B cell (primary cell): Measurements from ENCODE around the gene DPYSL4. TPM values are rescaled to one million over a fixed set of nuclear protein-coding genes. Genes with fewer than 3 reads are reported as not detected.

Experiments
- ATAC-seq: fragments of 200-7000 bp; cut with Tn5 transposase; one replicate; pipeline ENCODE4 v1.10.0; 2021; ENCODE audit warnings: low read depth, mild to moderate bottlenecking, moderate number of reproducible peaks, moderate library complexity
- CTCF ChIA-PET: fragments of 350-600 bp; sonication (Branson Sonifier 250); formaldehyde crosslinking; loops from one replicate; lab custom pipeline; 2021; ENCODE audit warnings: antibody characterized with exemption, inconsistent platforms; lab: Charles Lee
- POLR2A ChIA-PET: fragments of 350-600 bp; sonication (Branson Sonifier 250); formaldehyde crosslinking; loops from one replicate; lab custom pipeline; 2021; ENCODE audit warnings: antibody characterized with exemption; lab: Charles Lee
- DNase-seq: peaks from one replicate; pipeline ENCODE4 v3.0.0; 2013
- H2AFZ ChIP-seq: 2 replicates; pipeline ENCODE4 v1.6.1; 2012; ENCODE audit warnings: mild to moderate bottlenecking, low read depth, low read length; ENCODE audit not compliant: insufficient read depth, poor library complexity, severe bottlenecking
- H3K27ac ChIP-seq, 2 donors: 1 replicate in 1 of 2; 2 replicates in 1 of 2; pipeline ENCODE4 v1.5.1; 2012 to 2013; ENCODE audit warnings: low read length in 2 of 2, mild to moderate bottlenecking in 2 of 2, moderate library complexity in 1 of 2
- H3K27me3 ChIP-seq, 4 experiments: fragments of 200-600 bp in 1 of 4; sonication (generic) in 1 of 4; replicated peaks in 1 of 4; 1 replicate in 2 of 4; 2 replicates in 2 of 4; pipeline versions ENCODE4 v1.6.1 to v1.7.0; 2013 to 2016; ENCODE audit warnings: low read length in 3 of 4, mild to moderate bottlenecking in 2 of 4, mixed read lengths in 1 of 4, moderate library complexity in 1 of 4; ENCODE audit not compliant: insufficient read depth in 4 of 4, control insufficient read depth in 3 of 4; ENCODE audit errors: control extremely low read depth in 1 of 4
- H3K36me3 ChIP-seq, 2 experiments: replicated peaks in 1 of 2; 1 replicate in 1 of 2; 2 replicates in 1 of 2; pipeline versions ENCODE4 v1.6.1 to v1.7.1; 2013; ENCODE audit warnings: low read length in 1 of 2; ENCODE audit not compliant: insufficient read depth in 2 of 2, control insufficient read depth in 1 of 2; ENCODE audit errors: control extremely low read depth in 1 of 2, extremely low read depth in 1 of 2
- H3K4me1 ChIP-seq, 2 donors: fragments of 200-600 bp in 1 of 2; sonication (generic) in 1 of 2; 1 replicate in 1 of 2; 2 replicates in 1 of 2; pipeline versions ENCODE4 v1.5.1 to v1.6.1; 2013 to 2017; ENCODE audit warnings: low read length in 2 of 2; ENCODE audit not compliant: control insufficient read depth in 2 of 2, insufficient read depth in 2 of 2
- H3K4me2 ChIP-seq: replicated peaks from 2 replicates; pipeline ENCODE3; 2012; ENCODE audit warnings: mild to moderate bottlenecking, low read depth, low read length; ENCODE audit not compliant: poor library complexity, severe bottlenecking
- H3K4me3 ChIP-seq, 5 experiments: fragments of 200-600 bp in 1 of 5; sonication (generic) in 1 of 5; 1 replicate in 3 of 5; 2 replicates in 2 of 5; pipeline versions ENCODE4 v1.5.1 to v1.7.0; 2011 to 2016; ENCODE audit warnings: low read length in 4 of 5, mild to moderate bottlenecking in 4 of 5, low read depth in 2 of 5, control low read depth in 1 of 5, moderate library complexity in 1 of 5; ENCODE audit not compliant: insufficient read depth in 1 of 5; ENCODE audit errors: control extremely low read depth in 1 of 5, extremely low read depth in 1 of 5
- H3K79me2 ChIP-seq: fragments of 200-600 bp; sonication (generic); one replicate; pipeline ENCODE4 v1.6.0; 2016; ENCODE audit warnings: low read length; ENCODE audit not compliant: control insufficient read depth, insufficient read depth
- H3K9ac ChIP-seq: fragments of 200-600 bp; sonication (generic); 2 replicates; pipeline ENCODE4 v1.6.1; 2017; ENCODE audit warnings: mild to moderate bottlenecking, low read length, moderate library complexity
- H3K9me3 ChIP-seq, 3 donors: one replicate each; pipeline versions ENCODE4 v1.6.1 to v1.7.1; 2013; ENCODE audit warnings: low read length in 2 of 3; ENCODE audit not compliant: control insufficient read depth in 2 of 3, insufficient read depth in 1 of 3; ENCODE audit errors: control extremely low read depth in 1 of 3
- H4K20me1 ChIP-seq: 2 replicates; pipeline ENCODE4 v1.6.0; 2012; ENCODE audit warnings: mild to moderate bottlenecking, low read length; ENCODE audit not compliant: insufficient read depth, control insufficient read depth, poor library complexity, severe bottlenecking
- H3K27ac Mint-ChIP-seq: one replicate; pipeline ENCODE4 v1.8.0; 2021; ENCODE audit warnings: mixed read lengths
- H3K27me3 Mint-ChIP-seq: one replicate; pipeline ENCODE4 v1.8.0; 2021; ENCODE audit warnings: mixed read lengths
- H3K4me1 Mint-ChIP-seq: one replicate; pipeline ENCODE4 v1.8.0; 2021; ENCODE audit warnings: mixed read lengths
- H3K4me3 Mint-ChIP-seq: one replicate; pipeline ENCODE4 v1.8.0; 2021; ENCODE audit warnings: mixed read lengths
- H3K9me3 Mint-ChIP-seq: one replicate; pipeline ENCODE4 v1.8.0; 2022; ENCODE audit warnings: mixed read lengths; ENCODE audit not compliant: insufficient read depth
- CTCF ChIP-seq: fragments of 200-600 bp; IDR thresholded peaks from one replicate; pipeline ENCODE4 v1.8.0; 2022; ENCODE audit warnings: antibody characterized with exemption, mild to moderate bottlenecking
- EZH2 ChIP-seq: IDR thresholded peaks from 2 replicates; pipeline ENCODE4 v1.6.1; 2012; ENCODE audit warnings: borderline replicate concordance, low read depth, mild to moderate bottlenecking, moderate library complexity, low read length; ENCODE audit not compliant: insufficient read depth, poor library complexity, severe bottlenecking
- WGBS: methylation state at CpG from one replicate; pipeline ENCODE4 v1.1.5; 2013; ENCODE audit warnings: missing lambda C conversion rate; ENCODE audit not compliant: insufficient coverage; 5-methylcytosine and 5-hydroxymethylcytosine counted together
- intact Hi-C: fragments of 100-400 bp; cut with micrococcal nuclease; formaldehyde crosslinking; loops from one replicate; pipeline ENCODE4 v1.10.0; 2022
- polyA plus RNA-seq: library from polyadenylated mRNA; depleted of rRNA; stranded (reverse); fragments of >200 nt; gene quantifications from 2 replicates; pipeline ENCODE4 v1.2.3, GENCODE V29; 2012
- total RNA-seq, 2 donors: library from RNA; stranded (reverse); fragments of 120-200 nt in 1 of 2; gene quantifications; 1 replicate in 1 of 2; 2 replicates in 1 of 2; pipeline versions ENCODE4 v1.2.3 to v1.2.4, GENCODE V29; 2013 to 2022

DPYSL4 gene
- total and polyA plus RNA-seq, 2 donors (not counting 1 experiment from before 2014, with no cell fraction given): 0.03 to 0.22 TPM

GRCh38 chr10:132207536-132208461 is 21.1 kb downstream of the DPYSL4 start:
- no peak overlapping the region for H2AFZ ChIP-seq
- H3K4me3 ChIP-seq: no peak overlapping the region
- Mint-ChIP-seq H3K27me3 (no peaks in the 10 kb centered on the region), H3K4me3 (no peak overlapping the region), H3K4me1 (peaks cover 5% of the 10 kb centered on the region), H3K9me3 (no peaks in the 10 kb centered on the region), H3K27ac (no peak overlapping the region)
- H3K36me3 ChIP-seq: no peaks in the 10 kb centered on the region
- ATAC-seq: no peak
- no peak for TF ChIP-seq EZH2
- TF ChIP-seq CTCF: no peak
- no peaks in the 10 kb centered on the region for H3K4me1 ChIP-seq
- no peaks in the 10 kb centered on the region for H4K20me1 ChIP-seq
- 91% methylated on average over 48 of the region's 48 CpGs for WGBS
- H3K27me3 ChIP-seq: no peaks in the 10 kb centered on the region
- no peak overlapping the region for H3K4me2 ChIP-seq
- DNase-seq: no peak
- H3K27ac ChIP-seq: no peak overlapping the region
- ChIA-PET POLR2A (no interaction called here), CTCF (no interaction called here)
- H3K79me2 ChIP-seq: no peaks in the 10 kb centered on the region
- no peak overlapping the region for H3K9ac ChIP-seq
- intact Hi-C loops: no loop called here
- H3K9me3 ChIP-seq: peaks cover 0 to 4% (median 0%) of the 10 kb centered on the region in 3 donors

- Histone ChIP-seq H3K79me2 (no peaks in the 10 kb centered on the region), H3K36me3 (no peaks in the 10 kb centered on the region), H3K27me3 (no peaks in the 10 kb centered on the region), H3K9me3 (peaks cover 0 to 10% (median 7%) of the 10 kb centered on the region in 3 donors), H3K9ac (no peak overlapping the region), H3K27ac (no peak overlapping the region), H3K4me1 (no peaks in the 10 kb centered on the region), H3K4me3 (no peak overlapping the region), H2AFZ (no peak overlapping the region), H4K20me1 (no peaks in the 10 kb centered on the region), H3K4me2 (no peak overlapping the region)
- Mint-ChIP-seq H3K4me3 (no peak overlapping the region), H3K9me3 (peaks cover 4% of the 10 kb centered on the region), H3K4me1 (peaks cover 5% of the 10 kb centered on the region), H3K27ac (no peak overlapping the region), H3K27me3 (no peaks in the 10 kb centered on the region)
- WGBS: 79% methylated on average over 15 of the region's 17 CpGs
- no peak for DNase-seq
- ChIA-PET POLR2A (no interaction called here), CTCF (no interaction called here)
- intact Hi-C loops: no loop called here
- TF ChIP-seq EZH2: no peak
- no peak for TF ChIP-seq CTCF
- ATAC-seq: peak; percentile 60
Measured at GRCh38 chr10:132208462-132209050, 21.8 kb downstream of the DPYSL4 start.
